NK-92 (cell line): ENCODE results near the gene UFSP2.
A peak's percentile ranks its signal among the peaks of the same experiment; 100 is the strongest.

Experiments
- DNase-seq: peaks from one replicate; lab custom pipeline; 2025; ENCODE audit not compliant: unreplicated experiment; lab: John Stamatoyannopoulos, UW

UFSP2 gene

GRCh38 chr4:185425647-185426352 is at the start of gene UFSP2:
Gene UFSP2, minus strand, starts transcription at chr4:185425964. Its CDS starts 96 bp downstream, at chr4:185425868.
- peak; percentile 35 for DNase-seq

- DNase-seq, result no peak
These were observed 47.5 kb upstream of the UFSP2 start for GRCh38 chr4:185473247-185473646.

- no peak for DNase-seq
These were observed 46.4 kb upstream of the UFSP2 start for GRCh38 chr4:185472103-185472542.

- peak; percentile 13 for DNase-seq
These were observed 45.7 kb upstream of the UFSP2 start, which contains the start of gene CCDC110 for GRCh38 chr4:185471235-185472102. Gene CCDC110, minus strand, starts transcription at chr4:185471733. Its CDS starts 50 bp downstream, at chr4:185471683.

- no peak for DNase-seq
These were observed 44.9 kb upstream of the UFSP2 start for GRCh38 chr4:185470501-185471195.

- no peak for DNase-seq
These were observed 43.9 kb upstream of the UFSP2 start for GRCh38 chr4:185469580-185470154.

GRCh38 chr4:185468999-185469398 is 43.2 kb upstream of the UFSP2 start:
- no peak for DNase-seq

- DNase-seq, result no peak
These were observed 42.2 kb upstream of the UFSP2 start for GRCh38 chr4:185467991-185468390.

- no peak for DNase-seq
These were observed 41.3 kb upstream of the UFSP2 start for GRCh38 chr4:185467101-185467500.

GRCh38 chr4:185465707-185466106 is 39.9 kb upstream of the UFSP2 start:
- DNase-seq, result no peak

- DNase-seq, result no peak
These were observed 39.1 kb upstream of the UFSP2 start for GRCh38 chr4:185464887-185465286.

GRCh38 chr4:185464183-185464582 is 38.4 kb upstream of the UFSP2 start:
- no peak for DNase-seq

- no peak for DNase-seq
These were observed 37.8 kb upstream of the UFSP2 start for GRCh38 chr4:185463541-185463940.

- DNase-seq, result no peak
These were observed 35.8 kb upstream of the UFSP2 start for GRCh38 chr4:185461565-185461964.

- DNase-seq, result no peak
These were observed 31.4 kb upstream of the UFSP2 start for GRCh38 chr4:185457136-185457535.

- DNase-seq, result no peak
These were observed 30.4 kb upstream of the UFSP2 start for GRCh38 chr4:185456131-185456530.

- no peak for DNase-seq
These were observed 19.4 kb upstream of the UFSP2 start for GRCh38 chr4:185445209-185445608.

- DNase-seq, result no peak
These were observed 15.7 kb upstream of the UFSP2 start for GRCh38 chr4:185441479-185441878.

GRCh38 chr4:185437809-185438208 is 12.0 kb upstream of the UFSP2 start:
- no peak for DNase-seq

- no peak for DNase-seq
These were observed 9.7 kb upstream of the UFSP2 start for GRCh38 chr4:185435466-185435865.

GRCh38 chr4:185429660-185430059 is 3.9 kb upstream of the UFSP2 start:
- no peak for DNase-seq
